T-helper 2 cell (primary cell): Measurements from ENCODE around the gene DLGAP5.
A peak's percentile ranks its signal among the peaks of the same experiment; 100 is the strongest.

Source experiments
- DNase-seq, 5 experiments: peaks; one replicate each; pipeline versions ENCODE4 v3.0.0 to v3.0.0-alpha.2; 2012 to 2022

Gene DLGAP5

DNA sequence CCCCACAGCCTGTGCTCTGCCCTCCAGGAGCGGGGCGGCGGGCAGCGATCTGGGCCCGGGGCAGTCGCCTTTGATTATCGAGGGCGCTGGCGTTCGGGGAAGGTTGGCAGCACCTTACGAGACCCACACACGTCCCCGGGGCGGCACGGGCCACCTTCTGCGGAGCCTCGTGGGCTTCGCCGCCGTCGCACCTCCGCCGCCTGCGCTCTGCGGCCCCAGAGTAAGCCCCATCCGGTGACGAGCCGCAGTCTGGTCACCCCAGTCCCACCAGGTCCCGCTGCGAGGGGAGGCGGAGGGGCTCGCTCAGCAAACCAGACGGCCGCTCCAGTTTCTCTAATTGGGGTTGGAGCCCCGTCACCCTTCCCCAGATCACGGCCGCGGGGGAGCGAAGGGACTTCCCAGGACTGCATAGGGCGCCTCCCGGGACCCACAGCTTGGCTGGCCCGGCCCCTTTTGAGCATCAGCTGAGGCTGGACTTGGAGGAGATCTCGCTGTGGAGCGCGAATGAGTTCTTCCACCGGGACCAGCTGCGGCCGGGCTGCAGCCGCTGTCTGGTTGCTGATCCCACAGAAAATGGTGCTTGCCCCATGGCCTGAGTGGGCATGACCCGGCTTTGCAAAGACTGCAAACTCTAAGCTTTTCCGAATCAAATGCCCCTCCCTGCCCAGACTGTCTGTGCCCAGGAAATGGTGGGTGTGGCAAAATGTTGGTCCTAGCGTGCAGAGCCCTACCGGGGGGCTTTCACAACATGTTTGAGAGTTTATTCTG lies 61.8 kb downstream of the DLGAP5 start:
- DNase-seq: peak; percentile 7 to 64 (median 38)

DNA sequence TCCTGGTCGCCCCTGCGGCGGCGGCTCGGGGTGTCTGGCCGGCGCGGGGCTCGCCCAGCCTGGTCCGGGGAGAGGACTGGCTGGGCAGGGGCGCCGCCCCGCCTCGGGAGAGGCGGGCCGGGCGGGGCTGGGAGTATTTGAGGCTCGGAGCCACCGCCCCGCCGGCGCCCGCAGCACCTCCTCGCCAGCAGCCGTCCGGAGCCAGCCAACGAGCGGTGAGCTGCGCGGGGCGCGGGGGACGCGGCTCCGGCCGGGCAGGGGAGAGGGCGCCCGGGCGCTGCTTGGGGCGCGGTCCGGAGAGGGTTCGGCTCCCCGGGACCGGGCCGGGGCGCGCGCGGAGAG lies 62.3 kb downstream of the DLGAP5 start, which contains the start of gene LGALS3:
Gene LGALS3 (plus strand): TSS at position 167 of the 342 bp plus-strand sequence. CDS start 8,122 bp downstream, outside the sequence.
- DNase-seq: peak in 3 of 5 experiments; percentile 18 to 45 (median 22)

GRCh38 chr14:55128386-55129085 lies 62.8 kb downstream of the DLGAP5 start:
- DNase-seq: peak in 1 of 5 experiments; percentile 25

DNA sequence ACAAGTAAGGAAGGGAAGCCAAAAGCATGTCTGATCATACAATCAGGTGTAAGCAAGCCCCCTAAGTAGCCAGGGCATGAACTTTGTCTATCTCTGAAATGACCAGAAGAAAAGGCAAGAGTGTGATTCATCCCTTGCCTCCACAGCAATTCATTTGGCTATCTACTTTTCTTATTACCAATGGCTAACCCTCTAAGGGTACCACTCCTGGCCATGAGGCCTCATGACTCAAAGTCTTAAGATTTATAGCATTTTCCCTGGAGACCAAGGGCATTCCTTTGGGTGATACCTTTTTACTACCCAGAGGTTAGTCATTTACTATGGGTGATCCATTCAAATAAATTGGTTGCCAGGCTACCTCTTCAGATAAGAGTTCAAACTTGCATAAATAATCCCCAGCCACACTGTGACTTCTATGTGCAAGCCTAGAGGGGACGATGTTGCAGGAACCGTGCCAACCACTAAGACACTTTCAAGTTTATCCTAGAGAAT lies 63.9 kb downstream of the DLGAP5 start:
- DNase-seq: no peak

DNA sequence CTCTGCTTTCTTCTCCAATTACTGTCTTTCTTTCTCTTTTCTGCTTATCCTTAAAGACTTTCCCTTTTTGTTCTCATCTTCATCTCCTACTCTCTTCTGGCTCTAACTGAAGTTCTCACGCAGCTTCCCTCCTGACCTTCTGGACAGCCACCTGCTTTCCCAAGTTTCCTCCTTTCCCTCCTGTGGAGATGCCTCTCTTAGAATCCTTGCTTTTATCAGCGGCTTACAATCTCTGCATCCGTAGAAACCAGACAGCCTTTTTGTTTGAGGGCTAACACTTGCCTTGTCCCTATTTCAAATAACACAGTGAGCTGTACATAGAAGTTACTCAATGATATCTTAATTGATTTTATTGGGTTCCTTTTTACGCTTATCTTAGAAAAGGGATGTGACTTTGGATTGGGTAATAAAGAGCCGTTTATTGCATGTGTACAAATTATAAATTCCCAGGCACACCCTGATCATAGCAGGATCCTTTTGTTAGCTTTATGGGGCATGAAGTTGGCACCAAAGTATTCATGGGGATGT lies 64.4 kb downstream of the DLGAP5 start:
- DNase-seq: no peak

GRCh38 chr14:55126034-55126433 lies 65.4 kb downstream of the DLGAP5 start:
- DNase-seq: no peak

GRCh38 chr14:55125403-55125802 lies 66.0 kb downstream of the DLGAP5 start:
- DNase-seq: peak in 1 of 5 experiments; percentile 58

DNA sequence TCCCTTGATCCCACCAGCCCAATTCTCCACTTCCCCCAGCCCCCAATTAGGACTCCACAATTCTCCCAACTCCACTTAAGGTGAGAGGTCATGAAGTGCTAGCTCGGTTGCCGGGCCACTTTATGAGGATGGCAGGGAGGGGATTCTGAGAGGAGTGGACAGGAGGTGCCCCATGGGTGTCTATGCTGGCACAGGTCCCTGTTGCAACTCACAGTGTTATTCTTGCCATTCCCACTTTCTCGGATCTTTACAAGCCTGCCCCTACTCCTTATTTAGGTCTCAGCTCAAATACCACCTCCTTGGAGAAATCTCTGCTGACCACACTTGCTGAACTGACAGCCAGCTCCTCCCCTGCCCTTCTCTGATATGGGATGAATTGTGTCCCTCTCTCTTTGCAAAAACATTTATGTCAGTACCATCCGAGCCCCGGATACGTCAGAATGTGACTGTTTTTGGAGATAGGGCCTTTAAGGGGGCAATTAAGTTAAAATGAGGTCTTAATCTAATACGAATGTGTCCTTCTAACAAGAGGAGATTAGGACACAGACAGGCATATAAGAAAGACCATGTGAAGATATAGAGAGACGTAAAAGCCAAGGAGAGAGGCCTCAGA lies 66.5 kb downstream of the DLGAP5 start:
- DNase-seq: no peak

- no peak for DNase-seq
Measured at GRCh38 chr14:55123852-55124639, 67.3 kb downstream of the DLGAP5 start.

- DNase-seq: no peak
Measured at GRCh38 chr14:55123101-55123500, 68.3 kb downstream of the DLGAP5 start.

DNA sequence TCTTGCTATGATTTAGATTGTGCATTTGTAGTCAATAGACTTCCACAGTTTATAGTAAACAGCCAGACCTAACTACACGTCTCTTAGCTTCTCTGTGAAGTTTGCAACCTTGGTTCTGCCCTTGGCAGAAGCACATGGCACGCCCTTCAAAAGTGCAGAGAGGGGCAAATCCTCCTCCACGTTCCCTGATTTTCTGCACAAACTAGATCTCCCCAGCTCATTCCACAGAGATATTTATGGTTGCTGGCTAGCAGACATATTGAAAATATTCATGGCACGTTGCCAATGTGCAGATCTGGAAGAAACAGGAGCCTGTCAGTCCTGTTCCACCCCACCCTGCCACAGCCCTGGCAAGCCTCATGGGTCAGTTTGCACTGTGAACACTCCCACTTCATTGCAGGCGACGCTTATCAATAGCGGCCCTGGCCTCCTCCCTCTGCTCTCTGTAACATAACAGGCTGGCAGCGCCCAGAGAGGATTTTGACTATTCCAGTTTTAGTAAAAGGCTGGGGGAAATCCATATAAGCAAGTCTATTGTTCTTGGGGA lies 68.9 kb downstream of the DLGAP5 start:
- no peak for DNase-seq

DNA sequence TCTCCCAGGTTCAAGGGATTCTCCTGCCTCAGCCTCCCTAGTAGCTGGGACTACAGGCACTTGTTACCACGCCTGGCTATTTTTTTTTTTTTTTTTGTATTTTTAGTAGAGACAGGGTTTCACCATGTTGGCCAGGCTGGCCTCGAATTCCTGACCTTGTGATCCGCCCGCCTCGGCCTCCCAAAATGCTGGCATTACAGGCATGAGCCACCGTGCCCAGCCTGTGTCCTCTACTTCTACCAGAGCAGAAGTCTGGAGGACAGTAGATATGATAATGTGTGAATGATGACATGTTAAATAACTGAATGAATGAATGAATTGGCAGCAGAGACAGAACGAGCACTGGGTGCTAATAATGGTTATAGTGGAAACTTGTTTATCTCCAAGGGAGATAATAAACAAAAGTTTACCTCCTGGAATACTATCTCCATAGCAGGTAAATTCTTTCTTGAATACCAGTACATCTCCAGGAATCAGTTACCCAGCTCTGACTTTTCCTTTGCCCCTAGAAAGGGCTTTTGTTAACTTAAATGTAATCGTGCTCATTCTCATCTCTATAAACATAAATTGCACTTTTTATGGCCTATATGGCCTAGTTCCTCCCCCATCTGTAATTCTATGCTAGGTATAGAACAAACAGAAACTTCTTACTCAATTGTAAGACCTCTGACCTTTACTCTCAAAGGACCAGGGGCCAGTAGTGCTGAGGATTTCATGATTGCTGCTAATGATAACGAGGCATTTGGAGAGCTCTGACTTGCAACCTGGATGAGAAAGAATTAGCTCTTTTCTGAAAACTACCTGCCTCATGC lies 69.6 kb downstream of the DLGAP5 start:
- DNase-seq: no peak

DNA sequence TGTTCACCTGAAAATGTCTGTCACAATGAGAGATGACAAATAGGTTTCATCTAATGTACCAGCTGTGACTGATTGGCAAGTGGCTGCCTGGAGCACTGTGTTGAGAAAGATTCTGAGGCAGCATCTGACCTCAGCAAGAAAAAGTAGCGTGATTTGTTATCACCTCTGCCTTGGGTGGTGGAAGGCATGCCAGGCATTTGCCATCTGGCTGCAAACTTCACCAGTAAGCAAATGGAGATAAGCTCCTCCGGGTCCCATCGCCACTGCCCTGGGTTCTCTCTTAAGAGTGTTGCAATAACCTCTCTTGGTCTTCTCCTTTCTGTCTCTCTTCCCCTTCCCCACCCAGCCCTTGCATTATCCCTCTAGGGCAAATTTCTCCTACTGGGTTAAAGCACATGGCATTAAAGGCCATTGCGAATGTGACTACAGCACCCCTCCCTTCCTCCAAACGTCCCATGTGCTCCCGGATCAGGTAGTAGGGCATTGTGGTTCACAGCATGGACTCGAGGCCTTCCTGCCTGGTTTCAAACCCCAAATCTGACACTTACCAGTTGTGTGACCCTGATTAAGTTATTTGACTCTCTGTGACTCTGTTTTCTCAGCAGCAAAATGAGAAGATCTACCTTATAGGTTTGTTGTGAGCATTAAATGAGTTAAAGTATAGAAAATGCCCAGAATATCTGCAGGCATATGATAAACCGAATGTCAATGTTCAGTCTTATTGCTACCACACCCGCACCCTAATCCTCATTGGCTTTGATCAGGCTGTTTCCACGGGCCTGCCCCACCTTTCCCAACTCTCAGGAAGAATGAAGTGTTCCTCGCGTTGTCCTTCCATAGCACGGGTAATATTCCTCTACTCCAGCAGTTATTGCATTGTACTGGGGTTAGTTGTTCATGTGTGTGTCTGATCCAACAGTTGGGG lies 70.6 kb downstream of the DLGAP5 start:
- DNase-seq: no peak

- DNase-seq: no peak
Measured at GRCh38 chr14:55118761-55119160, 72.6 kb downstream of the DLGAP5 start.

- DNase-seq: no peak
Measured at GRCh38 chr14:55117803-55118441, 73.5 kb downstream of the DLGAP5 start.

DNA sequence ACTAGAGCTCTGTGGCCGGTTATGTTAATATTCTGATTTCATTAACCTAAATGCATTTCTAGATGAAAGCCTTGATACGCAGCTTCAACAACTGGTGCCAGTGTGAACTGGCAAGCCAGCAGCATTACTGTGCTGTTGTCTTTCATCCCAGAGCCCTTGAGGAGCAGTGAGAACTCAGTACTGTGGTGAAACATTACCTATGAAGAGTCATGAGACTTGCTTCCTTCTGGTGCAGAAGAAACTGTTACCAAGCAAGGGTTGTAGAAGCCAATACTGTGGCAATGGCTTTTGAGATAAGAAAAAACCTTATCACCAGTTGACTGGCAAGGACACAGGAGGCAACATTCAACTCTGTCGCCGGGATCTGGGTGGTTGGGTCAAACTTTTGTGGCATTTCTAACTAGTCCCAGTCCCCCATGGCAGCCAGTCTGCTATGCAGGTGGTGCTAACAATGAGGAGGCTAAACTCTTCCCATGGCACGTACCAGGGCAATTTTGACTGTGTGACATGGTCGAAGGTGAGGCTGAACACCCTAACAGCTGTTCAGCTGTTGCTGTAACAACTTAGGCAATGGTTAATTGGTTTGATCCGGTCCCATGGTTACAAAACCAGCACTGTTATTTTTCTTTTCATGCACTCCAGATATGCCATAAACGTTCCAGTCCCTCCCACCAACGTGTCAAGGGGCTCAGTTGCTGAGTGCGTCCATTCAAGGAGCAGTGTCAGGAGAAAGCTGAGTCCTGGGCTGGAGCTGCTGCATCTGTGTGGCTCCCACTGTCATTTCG lies 74.9 kb downstream of the DLGAP5 start:
- no peak for DNase-seq

- no peak for DNase-seq
Measured at GRCh38 chr14:55115861-55116245, 75.5 kb downstream of the DLGAP5 start.

- no peak for DNase-seq
Measured at GRCh38 chr14:55115460-55115859, 75.9 kb downstream of the DLGAP5 start.

DNA sequence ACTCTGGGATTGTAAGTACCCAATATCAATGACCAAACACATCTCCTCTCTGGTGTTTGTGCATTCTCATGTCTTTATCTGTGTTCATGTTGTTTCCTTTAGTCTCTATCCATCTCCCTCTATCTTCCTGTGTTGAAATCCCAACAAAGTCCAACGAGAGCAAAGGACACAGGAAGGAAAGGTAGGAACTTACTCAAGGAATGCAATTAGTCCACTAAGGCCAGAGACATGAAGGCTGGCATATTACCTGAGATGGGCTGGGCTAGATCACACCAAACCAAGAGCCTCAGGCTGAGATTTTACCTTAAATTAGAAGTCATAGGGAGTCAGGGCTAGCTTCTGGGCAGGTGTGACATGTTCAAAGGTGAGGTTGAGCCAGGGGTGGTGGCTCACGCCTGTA lies 76.7 kb downstream of the DLGAP5 start:
- no peak for DNase-seq
